Hematopoietic multipotent progenitor cell treated with erythropoietin and hydrocortisone succinate and interleukin-3 and kit ligand, for 4 days (in vitro differentiated cells): ENCODE data around the gene ZNF124.
"Not testable (repeated sequence)": the region's sequence is repeated elsewhere in the genome, so short reads cannot be mapped to it uniquely, and the experiment has no call there.

Experiments used
- DNase-seq: peaks from one replicate; pipeline ENCODE4 v3.0.0-alpha.2; 2015

The ZNF124 gene

GRCh38 chr1:247171875-247172563 is at the start of gene ZNF124:
ZNF124 (minus strand) TSS chr1:247172020; CDS start chr1:247171877, 143 bp downstream.
- DNase-seq = peak; percentile 57

DNA sequence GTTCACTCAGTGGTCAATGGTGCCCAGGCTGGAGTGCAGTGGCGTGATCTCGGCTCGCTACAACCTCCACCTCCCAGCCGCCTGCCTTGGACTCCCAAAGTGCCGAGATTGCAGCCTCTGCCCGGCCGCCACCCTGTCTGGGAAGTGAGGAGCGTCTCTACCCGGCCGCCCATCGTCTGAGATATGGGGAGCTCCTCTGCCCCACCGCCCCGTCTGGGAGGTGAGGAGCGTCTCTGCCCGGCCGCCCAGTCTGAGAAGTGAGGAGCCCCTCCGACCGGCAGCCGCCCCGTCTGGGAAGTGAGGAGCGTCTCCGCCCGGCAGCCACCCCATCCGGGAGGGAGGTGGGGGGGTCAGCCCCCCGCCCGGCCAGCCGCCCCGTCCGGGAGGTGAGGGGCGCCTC is 48.5 kb upstream of the ZNF124 start:
- DNase-seq = not testable (repeated sequence)

DNA sequence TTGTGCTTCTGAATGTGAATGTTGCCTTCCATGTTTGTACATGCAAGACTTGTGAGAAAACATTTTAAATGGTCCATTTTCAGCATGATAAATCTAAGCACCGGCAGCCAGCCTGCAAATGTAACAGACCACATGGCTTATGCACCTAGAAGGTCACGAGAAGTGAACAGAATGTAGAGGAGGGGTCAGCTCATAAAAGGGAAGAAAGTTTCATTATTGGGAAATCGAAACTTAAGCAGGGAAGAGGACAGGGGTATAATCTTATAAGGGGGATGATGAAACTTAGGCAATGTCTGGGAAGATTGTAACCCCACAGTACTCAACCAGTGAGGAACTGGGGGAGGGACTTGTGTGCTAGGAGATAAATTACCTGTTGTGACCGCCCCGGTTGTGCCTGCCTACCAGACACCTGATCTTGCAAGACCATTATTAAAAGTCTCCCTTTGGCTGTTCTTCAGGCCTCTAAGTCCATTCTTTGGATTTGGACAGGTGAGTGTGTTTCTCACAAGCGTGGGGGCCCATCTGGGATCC is 46.4 kb upstream of the ZNF124 start:
- DNase-seq = no peak

GRCh38 chr1:247216261-247216660 is 44.4 kb upstream of the ZNF124 start:
- no peak for DNase-seq

DNA sequence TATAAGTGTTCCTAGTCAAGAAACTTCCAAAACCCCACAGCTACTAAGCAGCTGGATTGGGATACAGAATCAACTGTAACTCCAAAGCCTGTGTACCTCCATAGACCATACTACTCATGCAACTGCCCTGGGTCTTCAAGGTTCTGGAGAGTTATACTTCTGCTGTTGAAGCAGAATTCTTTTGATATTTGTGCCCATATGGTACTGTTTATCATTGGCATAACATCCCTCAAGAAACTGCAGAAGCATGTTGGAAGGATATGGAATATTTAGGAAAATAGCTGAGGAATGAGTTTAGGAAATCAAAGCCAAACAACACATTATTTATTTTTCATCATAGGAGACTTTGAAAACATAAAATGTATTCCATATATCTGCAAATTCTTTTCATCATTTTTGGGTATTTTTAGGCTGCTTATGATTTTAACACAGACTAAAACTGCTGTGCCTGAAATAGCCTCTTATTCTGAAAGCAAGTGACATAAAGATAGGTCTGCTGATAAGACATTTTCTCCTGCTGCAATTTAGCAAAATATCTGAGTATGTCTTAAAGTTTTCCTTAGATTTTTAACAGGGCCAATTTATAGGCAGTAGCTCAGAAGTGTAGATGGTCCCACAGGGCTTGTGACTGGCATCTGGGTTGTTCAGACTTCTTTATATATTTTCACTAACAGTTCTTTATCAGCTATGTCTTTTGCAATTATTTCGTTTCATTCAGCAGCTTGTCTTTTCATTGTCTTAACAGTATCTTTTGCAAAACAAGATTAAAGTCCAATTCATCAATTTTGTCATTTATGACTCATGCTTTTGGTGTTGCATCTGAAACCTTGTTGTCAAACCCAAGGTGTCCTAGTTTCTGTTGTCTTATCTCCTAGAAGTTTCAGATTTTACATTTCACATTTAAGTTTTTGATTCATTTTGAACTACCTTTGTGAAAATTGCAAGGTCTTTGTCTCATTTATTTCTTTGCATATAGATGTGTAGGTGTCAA is 41.1 kb upstream of the ZNF124 start:
- DNase-seq = no peak

DNA sequence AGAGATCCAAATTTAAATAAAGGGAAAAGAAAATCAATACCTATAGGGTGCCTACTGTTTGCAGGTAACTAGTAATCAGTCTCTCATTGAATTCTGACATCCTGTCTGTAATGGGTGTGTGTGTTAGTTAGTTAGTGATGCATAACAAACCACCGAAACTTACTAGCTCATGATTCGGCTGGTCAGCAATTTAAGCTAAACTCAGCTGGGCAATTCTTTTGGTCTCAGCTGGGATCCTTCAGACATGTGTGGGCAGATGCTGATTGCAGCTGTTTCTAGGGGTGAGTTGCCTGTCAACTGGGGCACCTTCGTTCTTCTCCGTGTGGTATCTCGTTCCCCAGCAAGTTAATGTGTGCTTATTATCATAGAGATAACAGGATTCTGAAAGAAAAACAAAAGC is 40.2 kb upstream of the ZNF124 start:
- DNase-seq = peak; percentile 40

DNA sequence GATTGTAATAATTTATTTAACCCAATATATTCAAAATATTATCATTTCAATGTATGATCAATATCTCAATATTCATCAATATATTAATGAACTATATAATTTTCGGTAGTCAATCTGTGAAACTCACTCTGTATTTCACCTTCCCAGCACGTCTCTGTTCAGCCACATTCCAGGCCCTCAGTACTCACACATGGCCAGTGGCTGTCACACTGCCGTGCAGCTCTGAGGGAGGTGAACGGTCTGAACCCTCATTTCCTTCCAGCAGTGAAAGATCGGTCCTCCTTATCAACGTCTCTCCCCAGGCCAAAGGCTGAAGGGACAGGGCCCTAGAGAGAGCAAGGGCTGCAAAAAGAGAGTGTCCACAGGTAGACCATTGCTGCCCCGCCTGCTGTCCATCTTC is 39.5 kb upstream of the ZNF124 start:
- DNase-seq = no peak

DNA sequence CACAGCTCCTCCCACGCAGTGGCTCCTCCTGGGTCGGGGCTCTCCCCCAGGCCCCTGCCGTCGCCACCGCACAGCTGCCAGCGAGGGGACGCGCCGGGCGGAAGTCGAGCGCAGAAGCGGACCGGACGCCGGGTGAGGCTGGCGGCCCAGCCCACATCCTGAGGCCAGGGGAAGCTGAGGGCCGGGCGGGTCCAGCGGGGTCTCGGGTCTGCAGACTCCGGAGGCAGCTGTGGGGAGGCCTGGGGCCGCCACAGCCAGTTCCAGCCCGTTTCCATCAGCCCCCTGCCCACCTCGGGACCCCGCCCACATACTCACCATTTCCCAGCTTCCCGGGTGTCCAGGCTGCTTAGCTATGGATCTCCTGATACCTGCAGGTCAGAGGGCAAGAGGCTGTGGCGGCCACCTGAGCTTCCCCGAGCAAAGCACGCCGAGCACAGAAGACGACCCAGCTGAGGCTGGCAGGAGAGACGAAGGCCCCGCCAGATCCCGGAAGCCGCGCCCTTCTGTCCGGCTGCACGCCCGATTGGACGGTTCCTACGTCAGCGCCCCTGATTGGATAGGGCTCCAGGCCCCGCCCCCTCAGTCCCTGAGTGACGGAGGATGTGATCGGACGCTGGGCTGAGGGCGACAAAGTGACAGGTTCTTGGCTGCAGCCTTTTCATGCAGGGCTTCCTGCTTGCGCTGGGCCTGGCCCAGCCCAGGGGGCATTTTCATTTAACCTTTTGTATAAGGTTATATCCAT is 38.7 kb upstream of the ZNF124 start:
- peak; percentile 99 for DNase-seq

DNA sequence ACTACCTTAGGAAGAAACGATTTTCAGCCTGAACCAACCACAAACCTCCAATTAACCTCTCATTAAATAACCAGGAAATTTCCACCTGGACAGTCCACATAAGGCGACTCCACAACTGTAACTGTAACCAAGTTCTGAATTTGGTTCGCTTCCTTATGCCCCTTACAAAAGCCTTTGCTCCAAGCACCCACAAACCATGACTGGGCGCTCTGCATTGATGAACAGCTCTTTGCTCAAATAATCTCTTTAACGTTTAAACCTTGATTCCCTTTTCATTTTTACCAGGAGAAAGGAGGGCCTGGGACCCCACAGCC is 38.2 kb upstream of the ZNF124 start:
- no peak for DNase-seq

GRCh38 chr1:247209396-247209795 is 37.6 kb upstream of the ZNF124 start:
- DNase-seq = peak; percentile 33

DNA sequence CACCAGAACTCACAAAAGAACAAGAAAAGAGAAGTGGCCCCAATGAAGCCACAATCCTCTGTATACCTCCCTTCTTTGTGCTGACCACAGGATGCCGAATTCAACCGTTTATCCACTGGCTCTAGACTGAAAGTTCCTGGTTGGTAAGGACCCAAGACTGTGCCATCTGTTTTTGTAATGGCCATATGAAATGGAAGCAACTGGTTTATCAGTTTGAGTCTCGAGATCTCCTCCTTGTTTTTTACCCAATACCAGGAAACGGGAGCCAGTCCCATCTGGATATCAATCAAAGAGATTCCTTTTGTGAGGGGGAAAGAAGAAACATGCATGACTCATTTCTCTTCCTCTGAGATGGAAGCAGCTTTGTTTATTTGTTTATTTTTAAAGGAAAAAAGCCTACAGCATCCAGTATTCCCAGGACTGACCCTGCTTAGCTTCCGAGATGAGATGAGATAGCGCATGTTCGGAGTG is 32.4 kb upstream of the ZNF124 start:
- DNase-seq = no peak

GRCh38 chr1:247198781-247199180 is 27.0 kb upstream of the ZNF124 start:
- DNase-seq = no peak

DNA sequence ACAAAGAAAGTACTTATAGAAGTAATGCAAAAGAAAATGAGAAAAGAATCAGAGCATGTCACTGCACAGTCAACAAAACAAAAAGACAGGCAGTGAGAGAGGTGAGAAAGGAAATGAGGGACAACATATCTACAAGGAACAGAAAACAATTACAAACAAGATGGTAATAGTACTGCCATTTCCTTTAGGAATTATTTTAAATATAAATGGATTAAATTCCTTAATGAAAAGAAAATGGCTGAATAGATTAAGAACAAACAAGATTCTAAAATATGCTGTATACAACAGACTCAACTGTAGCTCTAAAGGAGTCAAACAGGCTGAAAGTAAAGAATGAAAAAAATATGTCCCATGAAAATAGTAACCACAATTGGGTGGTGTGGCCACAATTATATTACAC is 22.1 kb upstream of the ZNF124 start:
- DNase-seq = no peak

DNA sequence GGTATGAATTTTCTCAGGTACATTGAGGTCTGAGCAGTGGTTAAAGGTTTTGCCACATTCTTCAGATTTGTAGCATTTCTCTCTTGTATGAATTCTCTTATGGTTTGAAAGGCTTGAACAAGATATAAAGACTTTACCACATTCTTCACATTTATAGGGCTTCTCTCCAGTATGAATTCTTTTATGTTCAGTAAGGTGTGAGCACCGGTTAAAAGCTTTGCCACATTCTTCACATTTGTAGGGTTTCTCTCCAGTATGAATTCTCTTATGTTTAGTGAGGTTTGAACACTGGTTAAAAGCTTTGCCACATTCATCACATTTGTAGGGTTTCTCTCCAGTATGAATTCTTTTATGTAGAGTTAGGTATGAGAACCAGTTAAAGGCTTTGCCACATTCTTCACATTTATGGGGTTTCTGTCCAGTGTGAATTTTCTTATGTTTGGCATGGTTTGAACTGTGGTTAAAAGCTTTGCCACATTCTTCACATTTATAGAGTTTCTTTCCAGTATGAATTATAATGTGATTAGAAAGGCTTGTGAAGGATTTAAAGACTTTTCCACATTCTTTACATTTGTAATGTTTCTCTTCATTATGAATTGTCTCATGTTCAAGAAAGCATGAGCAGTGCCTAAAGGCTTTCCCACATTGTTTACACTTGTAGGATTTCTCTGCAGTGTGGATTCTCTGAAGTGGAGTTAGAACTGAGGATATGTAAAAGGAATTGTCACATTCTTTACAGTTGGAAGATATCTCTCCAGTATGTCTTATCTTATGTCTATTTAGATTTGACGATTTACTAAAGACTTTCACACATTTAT is 18.4 kb upstream of the ZNF124 start:
- DNase-seq = no peak

- DNase-seq = no peak
Observed at GRCh38 chr1:247185667-247186066, 13.8 kb upstream of the ZNF124 start.

DNA sequence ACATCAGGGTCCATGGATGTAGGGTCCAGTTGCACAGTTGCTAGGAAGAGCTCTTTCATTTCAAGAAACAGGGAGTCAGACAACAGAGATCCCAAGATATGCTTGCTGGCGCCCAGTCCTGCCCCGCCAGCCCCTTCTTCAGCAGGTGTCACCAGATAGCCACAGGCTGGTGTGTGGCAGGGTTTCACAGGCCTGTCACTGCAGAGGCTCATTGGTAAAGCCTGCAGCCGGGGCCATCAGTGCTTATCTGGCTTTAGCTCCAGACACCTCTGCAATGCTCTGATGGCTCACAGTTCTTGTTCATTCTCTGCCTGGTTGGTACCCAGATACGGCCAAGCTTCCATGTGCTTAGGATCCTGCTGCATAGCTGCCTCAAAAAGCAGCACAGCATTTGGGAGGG is 12.4 kb upstream of the ZNF124 start:
- DNase-seq = no peak

GRCh38 chr1:247182994-247183393 is 11.2 kb upstream of the ZNF124 start:
- DNase-seq = no peak

GRCh38 chr1:247180581-247180980 is 8.8 kb upstream of the ZNF124 start:
- DNase-seq = no peak

DNA sequence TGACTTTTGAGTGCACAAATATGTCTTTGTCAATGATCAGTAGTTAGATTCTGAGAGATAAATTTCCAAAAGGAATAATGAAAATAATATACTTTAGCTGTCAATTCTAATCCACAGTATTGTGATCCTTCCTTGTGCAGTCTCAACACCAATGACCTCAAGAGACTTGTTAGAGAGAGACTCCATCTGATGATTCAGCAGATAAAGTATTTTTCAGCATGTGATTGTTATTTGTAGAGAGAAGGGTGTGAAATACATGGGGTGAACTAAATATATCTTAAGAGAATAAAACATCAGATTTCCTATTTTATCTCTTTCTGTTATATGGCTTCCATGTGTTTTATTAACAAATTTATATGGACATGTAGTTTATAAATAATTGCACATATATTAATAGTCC is 5.9 kb upstream of the ZNF124 start:
- DNase-seq = no peak

DNA sequence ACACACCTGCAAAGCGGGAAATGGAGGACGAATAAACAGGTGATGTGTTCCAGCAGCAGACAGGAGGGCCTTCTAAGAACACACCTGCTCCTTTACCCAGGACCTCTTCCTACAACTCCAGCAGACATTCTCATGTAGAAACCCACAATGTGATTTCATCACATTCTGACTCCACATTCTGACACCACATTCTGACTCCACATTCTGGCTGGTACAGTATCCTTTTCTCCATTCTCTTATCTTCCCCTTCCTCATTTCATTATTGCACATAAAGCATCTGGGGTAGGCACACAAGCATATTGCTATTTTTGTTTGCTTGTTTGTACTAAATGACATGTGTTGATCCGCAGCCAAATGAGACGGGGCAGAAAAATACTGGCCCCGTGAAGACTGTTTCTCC is 3.6 kb upstream of the ZNF124 start:
- DNase-seq = peak; percentile 54

GRCh38 chr1:247173431-247173830 is 1.6 kb upstream of the ZNF124 start:
- DNase-seq = peak; percentile 50

- DNase-seq = peak; percentile 79
Observed at GRCh38 chr1:247172996-247173395, 1.2 kb upstream of the ZNF124 start.
